Endothelial cell of umbilical vein (primary cell): ENCODE data around the gene ADARB2. TPM values are rescaled to one million over a fixed set of nuclear protein-coding genes. Genes with fewer than 3 reads are reported as not detected.

Experiments used
- BruUV-seq: library from RNA; stranded (reverse); fragments of 400-500 nt; replicated peaks from 2 replicates; lab custom pipeline; 2021; lab: Mats Ljungman, UMichigan
- CTCF ChIA-PET: fragments of 300-600, 350-600 bp; sonication (Branson Sonifier 250); formaldehyde crosslinking; loops from one replicate; lab custom pipeline; 2021; ENCODE audit warnings: antibody characterized with exemption, inconsistent platforms; lab: Charles Lee
- POLR2A ChIA-PET: fragments of 300-600, 350-600 bp; sonication (Branson Sonifier 250); formaldehyde crosslinking; loops from one replicate; lab custom pipeline; 2021; ENCODE audit warnings: antibody characterized with exemption, inconsistent platforms; lab: Charles Lee
- DNase-seq: peaks from one replicate; pipeline ENCODE4 v3.0.0-alpha.2; 2011; ENCODE audit warnings: low read depth, low spot score
- FAIRE-seq: peaks from 2 replicates; lab custom pipeline; 2011; peaks lifted over from hg19 to GRCh38; lab: Jason Lieb, UNC
- H2AFZ ChIP-seq: 2 replicates; pipeline ENCODE4 v1.6.0; 2012; ENCODE audit warnings: low read depth, low read length, control low read depth, inconsistent platforms
- H3K27ac ChIP-seq: 2 replicates; pipeline ENCODE4 v1.5.1; 2011; ENCODE audit warnings: low read depth, mild to moderate bottlenecking, control low read depth, low read length, moderate library complexity; ENCODE audit not compliant: insufficient read depth
- H3K27me3 ChIP-seq, 2 experiments: 2 replicates each; pipeline versions ENCODE4 v1.6.0 to v1.6.1; 2011; ENCODE audit warnings: low read length in 2 of 2, mixed read lengths in 1 of 2; ENCODE audit not compliant: control insufficient read depth in 2 of 2, insufficient read depth in 2 of 2
- H3K36me3 ChIP-seq, 2 experiments: 2 replicates in 1 of 2; 3 replicates in 1 of 2; pipeline ENCODE4 v1.5.1; 2011; ENCODE audit warnings: low read length in 2 of 2, mild to moderate bottlenecking in 1 of 2, moderate library complexity in 1 of 2; ENCODE audit not compliant: control insufficient read depth in 2 of 2, insufficient read depth in 2 of 2; ENCODE audit errors: extremely low read depth in 1 of 2
- H3K4me1 ChIP-seq: 3 replicates; pipeline ENCODE4 v1.5.1; 2011; ENCODE audit warnings: mild to moderate bottlenecking, low read length; ENCODE audit not compliant: control insufficient read depth, insufficient read depth; ENCODE audit errors: extremely low read depth
- H3K4me2 ChIP-seq: 2 replicates; pipeline ENCODE4 v1.6.1; 2011; ENCODE audit warnings: low read length, control low read depth, mixed read lengths; ENCODE audit not compliant: insufficient read depth
- H3K4me3 ChIP-seq, 3 experiments: fragments of 200-600 bp in 1 of 3; sonication (generic), shearing (Covaris generic) in 1 of 3; replicated peaks in 1 of 3; 2 replicates each; pipeline ENCODE4 v1.5.1; 2011 to 2016; ENCODE audit warnings: control low read depth in 3 of 3, low read length in 3 of 3, mild to moderate bottlenecking in 2 of 3, inconsistent platforms in 1 of 3, low read depth in 1 of 3, moderate library complexity in 1 of 3; ENCODE audit not compliant: insufficient read depth in 1 of 3
- H3K79me2 ChIP-seq: 2 replicates; pipeline ENCODE4 v1.6.0; 2012; ENCODE audit warnings: low read length, inconsistent platforms; ENCODE audit not compliant: control insufficient read depth, insufficient read depth
- H3K9ac ChIP-seq: replicated peaks from 2 replicates; pipeline ENCODE3; 2011; ENCODE audit warnings: low read length, control low read depth; ENCODE audit not compliant: insufficient read depth; ENCODE audit errors: extremely low read depth
- H3K9me1 ChIP-seq: replicated peaks from 3 replicates; pipeline ENCODE4 v1.6.0; 2011; ENCODE audit warnings: mild to moderate bottlenecking, low read length; ENCODE audit not compliant: control insufficient read depth, insufficient read depth; ENCODE audit errors: extremely low read depth
- H3K9me3 ChIP-seq: replicated peaks from 2 replicates; pipeline ENCODE4 v1.5.1; 2012; ENCODE audit warnings: low read length, inconsistent platforms; ENCODE audit not compliant: control insufficient read depth, insufficient read depth
- H4K20me1 ChIP-seq: replicated peaks from 2 replicates; pipeline ENCODE3; 2011; ENCODE audit warnings: mild to moderate bottlenecking, low read length; ENCODE audit not compliant: control insufficient read depth, insufficient read depth; ENCODE audit errors: extremely low read depth
- CTCF ChIP-seq, 2 donors: IDR thresholded peaks; 1 replicate in 1 of 2; 2 replicates in 1 of 2; pipeline ENCODE4 v1.5.1; 2011; ENCODE audit warnings: low read length in 2 of 2, mild to moderate bottlenecking in 2 of 2, moderate library complexity in 2 of 2, control low read depth in 1 of 2, inconsistent platforms in 1 of 2, low read depth in 1 of 2; ENCODE audit not compliant: insufficient read depth in 1 of 2; ENCODE audit errors: extremely low read depth in 1 of 2
- EZH2 ChIP-seq: IDR thresholded peaks from 2 replicates; pipeline ENCODE4 v1.6.1; 2012; ENCODE audit warnings: borderline replicate concordance, low read depth, mild to moderate bottlenecking, moderate library complexity, low read length, inconsistent platforms; ENCODE audit not compliant: severe bottlenecking
- FOS ChIP-seq: IDR thresholded peaks from 2 replicates; pipeline ENCODE4 v1.6.1; 2011; ENCODE audit warnings: mild to moderate bottlenecking, low read length, moderate library complexity, borderline replicate concordance; ENCODE audit not compliant: insufficient read depth
- JUN ChIP-seq: IDR thresholded peaks from 2 replicates; pipeline ENCODE4 v1.6.1; 2011; ENCODE audit warnings: borderline replicate concordance, low read depth; ENCODE audit not compliant: insufficient read length, insufficient read depth
- MAX ChIP-seq: IDR thresholded peaks from 2 replicates; pipeline ENCODE4 v1.6.1; 2011; ENCODE audit not compliant: insufficient read depth, insufficient read length
- POLR2AphosphoS5 ChIP-seq: IDR thresholded peaks from 2 replicates; pipeline ENCODE4 v1.6.1; 2012; ENCODE audit warnings: low read depth, mild to moderate bottlenecking, control low read depth, low read length, moderate library complexity; ENCODE audit not compliant: insufficient read depth
- dilution Hi-C: fragments of 300-500 bp; cut with MboI; formaldehyde crosslinking; loops from one replicate; pipeline ENCODE4 v1.15.0; 2019; ENCODE audit warnings: low sequenced_read_pairs; ENCODE audit not compliant: extremely low pct_ligation_motif_present
- intact Hi-C: fragments of 100-400 bp; cut with micrococcal nuclease; formaldehyde crosslinking; loops from one replicate; pipeline ENCODE4 v1.10.0; 2022
- polyA plus RNA-seq, 4 experiments: library from polyadenylated mRNA; depleted of rRNA in 3 of 4; stranded (reverse) in 3 of 4; unstranded in 1 of 4; fragments of >200 nt; gene quantifications; 2 replicates each; pipeline versions ENCODE4 v1.2.1 to v1.2.3, GENCODE V29; 2011 to 2012; ENCODE audit warnings: missing spikeins in 1 of 4
- total RNA-seq: library from RNA; stranded (reverse); gene quantifications from 2 replicates; pipeline ENCODE4 v1.2.3, GENCODE V29; 2021

ADARB2 gene
- total and polyA plus RNA-seq, 2 donors (not counting 3 experiments of a cell fraction or from before 2014, with no cell fraction given), result not detected

GRCh38 chr10:1642600-1643160 is 94.6 kb downstream of the ADARB2 start:
- H4K20me1 ChIP-seq, result no peaks in the 10 kb centered on the region
- no peak overlapping the region for H3K9ac ChIP-seq
- H3K79me2 ChIP-seq, result no peaks in the 10 kb centered on the region
- ChIA-PET POLR2A (no interaction called here), CTCF (no interaction called here)
- no peak for DNase-seq
- no peak for FAIRE-seq
- no peak overlapping the region for H2AFZ ChIP-seq
- peaks cover 7% of the 10 kb centered on the region for H3K9me3 ChIP-seq
- no peaks in the 10 kb centered on the region for H3K4me1 ChIP-seq
- H3K27ac ChIP-seq, result no peak overlapping the region
- intact Hi-C loops (no loop called here), dilution Hi-C loops (no loop called here)
- H3K27me3 ChIP-seq, result no peaks in the 10 kb centered on the region
- no peak overlapping the region for H3K4me2 ChIP-seq
- H3K36me3 ChIP-seq, result no peaks in the 10 kb centered on the region
- no peak for TF ChIP-seq CTCF (IDR thresholded peaks at IDR 0.05; ENCODE audit: extremely low read depth in 1 of 2, insufficient read depth in 1 of 2, low read depth in 1 of 2, low read length in 2 of 2)
- no peak for TF ChIP-seq EZH2
- no peak for TF ChIP-seq FOS
- no peak for TF ChIP-seq JUN
- no peak for TF ChIP-seq POLR2AphosphoS5
- no peak for TF ChIP-seq MAX
- no TSS peak for BruUV-seq
- H3K4me3 ChIP-seq, result no peak overlapping the region
- no peaks in the 10 kb centered on the region for H3K9me1 ChIP-seq
